ENCODE measurements around the gene RHOD. TPM values are rescaled to one million over a fixed set of nuclear protein-coding genes. Genes with fewer than 3 reads are reported as not detected.

The RHOD gene
- polyA plus RNA-seq, 1 of the 3 experiments (the other 2 are of a cell fraction), result not detected

- TF ChIP-seq, protein P1, sequence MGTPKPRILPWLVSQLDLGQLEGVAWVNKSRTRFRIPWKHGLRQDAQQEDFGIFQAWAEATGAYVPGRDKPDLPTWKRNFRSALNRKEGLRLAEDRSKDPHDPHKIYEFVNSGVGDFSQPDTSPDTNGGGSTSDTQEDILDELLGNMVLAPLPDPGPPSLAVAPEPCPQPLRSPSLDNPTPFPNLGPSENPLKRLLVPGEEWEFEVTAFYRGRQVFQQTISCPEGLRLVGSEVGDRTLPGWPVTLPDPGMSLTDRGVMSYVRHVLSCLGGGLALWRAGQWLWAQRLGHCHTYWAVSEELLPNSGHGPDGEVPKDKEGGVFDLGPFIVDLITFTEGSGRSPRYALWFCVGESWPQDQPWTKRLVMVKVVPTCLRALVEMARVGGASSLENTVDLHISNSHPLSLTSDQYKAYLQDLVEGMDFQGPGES (IDR thresholded peaks at IDR 0.05; ENCODE audit: low read depth, low read length), result no peak
These were observed 61.1 kb downstream of the RHOD start (continued) for GRCh38 chr11:67117672-67118180.

GRCh38 chr11:67118181-67118766, 61.6 kb downstream of the RHOD start:
- Histone ChIP-seq H3K36me3 (replicated peaks in 1 of 2; ENCODE audit: control insufficient read depth in 1 of 2, insufficient read depth in 2 of 2, low read length in 1 of 2) (peaks cover 0 to 6% of the 10 kb centered on the region in 2 experiments), H3K9ac (no peak overlapping the region), H3F3A (replicated peaks; ENCODE audit: insufficient read depth) (peaks cover 17% of the 10 kb centered on the region), H3K27ac (ENCODE audit: low read depth in 2 of 2, low read length in 1 of 2) (peak overlapping the region in 1 of 2 experiments; percentile 74; a peak in 2 of 4 replicates), H3K27me3 (ENCODE audit: insufficient read depth) (no peaks in the 10 kb centered on the region), H2AFZ (ENCODE audit: low read depth) (no peak overlapping the region), H3K4me1 (ENCODE audit: control insufficient read depth in 1 of 2, insufficient read depth in 2 of 2, low read depth in 1 of 2, low read length in 1 of 2) (peaks cover 0 to 9% of the 10 kb centered on the region in 2 experiments; a peak in 3 of 4 replicates), H4K20me1 (ENCODE audit: insufficient read depth) (peaks cover 32% of the 10 kb centered on the region), H3K4me3 (ENCODE audit: low read depth in 2 of 2, low read length in 1 of 2) (no peak overlapping the region), H3K4me2 (no peak overlapping the region), H3K9me3 (no peaks in the 10 kb centered on the region), H3K79me2 (ENCODE audit: insufficient read depth) (peaks cover 38% of the 10 kb centered on the region), H3K9me2 (no peaks in the 10 kb centered on the region)
- TF ChIP-seq TEAD4 (IDR thresholded peaks at IDR 0.05; ENCODE audit: borderline replicate concordance, insufficient read depth) (no peak), EP300 (IDR thresholded peaks at IDR 0.05; ENCODE audit: borderline replicate concordance in 1 of 2, low read depth in 1 of 2, low read length in 1 of 2) (no peak), TCF12 (IDR thresholded peaks at IDR 0.05) (no peak), NFIC (IDR thresholded peaks at IDR 0.05; ENCODE audit: borderline replicate concordance) (no peak), SIN3A (IDR thresholded peaks at IDR 0.05; ENCODE audit: borderline replicate concordance, low read depth, low read length) (no peak), RXRA (IDR thresholded peaks at IDR 0.05; ENCODE audit: borderline replicate concordance, low read depth) (no peak), GATA2 (CRISPR knock-in tag; IDR thresholded peaks at IDR 0.05) (no peak), RFX5 (IDR thresholded peaks at IDR 0.05; ENCODE audit: low read length) (no peak), GABPA (IDR thresholded peaks at IDR 0.05; ENCODE audit: low read depth) (no peak), ZBTB33 (IDR thresholded peaks at IDR 0.05; ENCODE audit: borderline replicate concordance, low read depth) (no peak), MXI1 (IDR thresholded peaks at IDR 0.05; ENCODE audit: low read depth, low read length) (no peak), TAF1 (IDR thresholded peaks at IDR 0.05; ENCODE audit: borderline replicate concordance, low read depth, low read length) (no peak), RCOR1 (IDR thresholded peaks at IDR 0.05; ENCODE audit: low read length) (no peak), MAX (IDR thresholded peaks at IDR 0.05; ENCODE audit: low read depth) (no peak), NRF1 (IDR thresholded peaks at IDR 0.05; ENCODE audit: low read depth, low read length) (no peak)
- TF ChIP-seq, protein P2, sequence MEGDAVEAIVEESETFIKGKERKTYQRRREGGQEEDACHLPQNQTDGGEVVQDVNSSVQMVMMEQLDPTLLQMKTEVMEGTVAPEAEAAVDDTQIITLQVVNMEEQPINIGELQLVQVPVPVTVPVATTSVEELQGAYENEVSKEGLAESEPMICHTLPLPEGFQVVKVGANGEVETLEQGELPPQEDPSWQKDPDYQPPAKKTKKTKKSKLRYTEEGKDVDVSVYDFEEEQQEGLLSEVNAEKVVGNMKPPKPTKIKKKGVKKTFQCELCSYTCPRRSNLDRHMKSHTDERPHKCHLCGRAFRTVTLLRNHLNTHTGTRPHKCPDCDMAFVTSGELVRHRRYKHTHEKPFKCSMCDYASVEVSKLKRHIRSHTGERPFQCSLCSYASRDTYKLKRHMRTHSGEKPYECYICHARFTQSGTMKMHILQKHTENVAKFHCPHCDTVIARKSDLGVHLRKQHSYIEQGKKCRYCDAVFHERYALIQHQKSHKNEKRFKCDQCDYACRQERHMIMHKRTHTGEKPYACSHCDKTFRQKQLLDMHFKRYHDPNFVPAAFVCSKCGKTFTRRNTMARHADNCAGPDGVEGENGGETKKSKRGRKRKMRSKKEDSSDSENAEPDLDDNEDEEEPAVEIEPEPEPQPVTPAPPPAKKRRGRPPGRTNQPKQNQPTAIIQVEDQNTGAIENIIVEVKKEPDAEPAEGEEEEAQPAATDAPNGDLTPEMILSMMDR (IDR thresholded peaks at IDR 0.05), result no peak
- TF ChIP-seq, protein P3, sequence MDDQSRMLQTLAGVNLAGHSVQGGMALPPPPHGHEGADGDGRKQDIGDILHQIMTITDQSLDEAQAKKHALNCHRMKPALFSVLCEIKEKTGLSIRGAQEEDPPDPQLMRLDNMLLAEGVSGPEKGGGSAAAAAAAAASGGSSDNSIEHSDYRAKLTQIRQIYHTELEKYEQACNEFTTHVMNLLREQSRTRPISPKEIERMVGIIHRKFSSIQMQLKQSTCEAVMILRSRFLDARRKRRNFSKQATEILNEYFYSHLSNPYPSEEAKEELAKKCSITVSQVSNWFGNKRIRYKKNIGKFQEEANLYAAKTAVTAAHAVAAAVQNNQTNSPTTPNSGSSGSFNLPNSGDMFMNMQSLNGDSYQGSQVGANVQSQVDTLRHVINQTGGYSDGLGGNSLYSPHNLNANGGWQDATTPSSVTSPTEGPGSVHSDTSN (IDR thresholded peaks at IDR 0.05), result no peak
- POLR2A ChIA-PET, result no interaction called here
- no peak for DNase-seq
- 74% methylated on average over 25 of the region's 59 CpGs for WGBS (ENCODE audit: low lambda C conversion rate)
- CTCF ChIA-PET, result interaction anchor here (0.6 to 4.6 kb wide), 6 partner anchors 9 to 198 kb away, joined by 3 to 15 read pairs (median 3); no protein-coding TSS in a partner anchor

Data from SK-N-SH (cell line).